Loucy (cell line): ENCODE measurements around the gene SORCS1.

Experiments
- EZH2phosphoT487 ChIP-seq: fragments of 200-600 bp; IDR thresholded peaks from 2 replicates; pipeline ENCODE4 v1.6.1; 2018; ENCODE audit warnings: antibody characterized with exemption, mild to moderate bottlenecking, moderate library complexity, borderline replicate concordance
- TF ChIP-seq, protein P1 (sequence below): fragments of 200-600 bp; sonication (generic); conservative IDR thresholded peaks from 2 replicates; pipeline ENCODE4 v1.5.1; 2014; ENCODE audit warnings: mild to moderate bottlenecking, antibody characterized with exemption, low read length

DNA sequence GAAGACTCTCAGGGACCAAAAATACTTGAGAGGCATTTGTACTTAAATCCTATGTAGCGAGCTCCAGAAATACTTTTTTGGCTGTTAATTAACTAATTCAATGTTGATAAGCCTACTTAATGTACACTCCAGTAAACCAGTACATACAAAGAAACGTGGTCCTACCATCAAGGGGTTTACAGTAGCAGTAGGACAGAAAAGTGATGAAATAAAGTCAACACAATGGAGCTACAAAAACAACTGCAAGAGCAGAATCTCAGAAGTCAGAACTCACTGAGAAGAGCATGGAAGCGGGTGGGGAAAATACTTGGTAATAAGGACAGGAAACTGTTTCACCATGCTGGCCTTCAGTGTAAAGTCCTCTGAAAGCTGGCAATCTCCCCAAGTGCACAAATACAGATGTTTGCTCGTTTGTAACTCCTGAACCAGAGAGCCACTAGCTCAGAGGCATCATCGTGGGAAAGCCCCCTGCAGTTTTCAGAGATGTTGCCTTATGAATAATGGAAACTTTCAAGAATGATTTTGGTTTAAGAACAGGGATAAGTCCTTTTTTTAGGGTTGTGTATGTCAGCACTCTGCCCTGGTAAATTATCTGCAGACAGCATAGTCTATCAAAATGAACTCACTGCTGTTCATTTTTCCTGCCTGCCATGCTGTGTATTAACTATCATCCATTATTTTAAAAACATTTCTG, 233.2 kb downstream of the SORCS1 start:
- TF ChIP-seq, protein P1, sequence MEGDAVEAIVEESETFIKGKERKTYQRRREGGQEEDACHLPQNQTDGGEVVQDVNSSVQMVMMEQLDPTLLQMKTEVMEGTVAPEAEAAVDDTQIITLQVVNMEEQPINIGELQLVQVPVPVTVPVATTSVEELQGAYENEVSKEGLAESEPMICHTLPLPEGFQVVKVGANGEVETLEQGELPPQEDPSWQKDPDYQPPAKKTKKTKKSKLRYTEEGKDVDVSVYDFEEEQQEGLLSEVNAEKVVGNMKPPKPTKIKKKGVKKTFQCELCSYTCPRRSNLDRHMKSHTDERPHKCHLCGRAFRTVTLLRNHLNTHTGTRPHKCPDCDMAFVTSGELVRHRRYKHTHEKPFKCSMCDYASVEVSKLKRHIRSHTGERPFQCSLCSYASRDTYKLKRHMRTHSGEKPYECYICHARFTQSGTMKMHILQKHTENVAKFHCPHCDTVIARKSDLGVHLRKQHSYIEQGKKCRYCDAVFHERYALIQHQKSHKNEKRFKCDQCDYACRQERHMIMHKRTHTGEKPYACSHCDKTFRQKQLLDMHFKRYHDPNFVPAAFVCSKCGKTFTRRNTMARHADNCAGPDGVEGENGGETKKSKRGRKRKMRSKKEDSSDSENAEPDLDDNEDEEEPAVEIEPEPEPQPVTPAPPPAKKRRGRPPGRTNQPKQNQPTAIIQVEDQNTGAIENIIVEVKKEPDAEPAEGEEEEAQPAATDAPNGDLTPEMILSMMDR = no peak
- no peak for TF ChIP-seq EZH2phosphoT487
